Aorta (tissue), 5 donors: ENCODE measurements around the gene MYO19. TPM values are rescaled to one million over a fixed set of nuclear protein-coding genes. Genes with fewer than 3 reads are reported as not detected.

Experiments used
- ATAC-seq: fragments of 200-7000 bp; cut with Tn5 transposase; one replicate; pipeline ENCODE4 v1.9.1; 2022; ENCODE audit warnings: moderate library complexity; ENCODE audit not compliant: low FRiP score
- DNase-seq, 2 donors: peaks; one replicate each; pipeline ENCODE4 v3.0.0-alpha.2; 2020
- H3K27ac ChIP-seq, 2 donors: one replicate each; pipeline ENCODE4 v1.5.1; 2013; ENCODE audit warnings: low read length in 2 of 2, mild to moderate bottlenecking in 2 of 2, moderate library complexity in 2 of 2, control low read depth in 1 of 2, inconsistent platforms in 1 of 2, low read depth in 1 of 2
- H3K27me3 ChIP-seq, 2 donors: one replicate each; pipeline ENCODE4 v1.6.1; 2013; ENCODE audit warnings: control low read depth in 1 of 2, low read length in 1 of 2, mild to moderate bottlenecking in 1 of 2, moderate library complexity in 1 of 2; ENCODE audit not compliant: insufficient read depth in 2 of 2, control insufficient read depth in 1 of 2
- H3K36me3 ChIP-seq, 2 donors: one replicate each; pipeline ENCODE4 v1.6.1; 2013; ENCODE audit warnings: control low read depth in 1 of 2, low read length in 1 of 2, mild to moderate bottlenecking in 1 of 2; ENCODE audit not compliant: insufficient read depth in 2 of 2, control insufficient read depth in 1 of 2
- H3K4me1 ChIP-seq, 2 donors: one replicate each; pipeline ENCODE4 v1.6.1; 2013; ENCODE audit warnings: low read length in 2 of 2, control low read depth in 1 of 2, mild to moderate bottlenecking in 1 of 2, moderate library complexity in 1 of 2; ENCODE audit not compliant: insufficient read depth in 2 of 2, control insufficient read depth in 1 of 2
- H3K4me3 ChIP-seq, 2 donors: one replicate each; pipeline ENCODE4 v1.5.1; 2013; ENCODE audit warnings: low read length in 2 of 2, control low read depth in 1 of 2, mild to moderate bottlenecking in 1 of 2
- H3K9me3 ChIP-seq: one replicate; pipeline ENCODE4 v1.6.1; 2013; ENCODE audit warnings: mild to moderate bottlenecking, low read length; ENCODE audit not compliant: control insufficient read depth
- WGBS, 2 donors: extraction: QIAGEN DNeasy Blood & Tissue Kit; methylation state at CpG; one replicate each; pipeline ENCODE4 v1.1.7; 2013; 5-methylcytosine and 5-hydroxymethylcytosine counted together
- intact Hi-C, 2 donors: fragments of 100-400 bp; cut with DNase I; formaldehyde crosslinking; loops; one replicate each; pipeline versions ENCODE4 v1.14.2 to v1.15.0; 2022
- polyA plus RNA-seq, 2 donors: library from polyadenylated mRNA; stranded (reverse); fragments of 200-250 nt; gene quantifications; one replicate each; pipeline ENCODE4 v1.2.3, GENCODE V29; 2013
- total RNA-seq, 2 donors: library from RNA; stranded (reverse); fragmentation: NEBNext Ultra II Directional; extraction: Animal tissue kit (Norgen Biotek cat#: 25700); gene quantifications; one replicate each; pipeline ENCODE4 v1.2.1, GENCODE V29; 2021
- donor health status: healthy with polysubstance abuse.
- donor health status: Bipolar disorder and iron deficiency.
- donor health status: DM: no; HTN: no; CAD: no.
- donor health status: DM: no; HTN: no; CAD: no.
- donor health status: DM: yes; HTN: yes; CAD: no.

Gene MYO19
- total and polyA plus RNA-seq, 4 donors: 13.1 to 57.3 (median 32.2) TPM

DNA sequence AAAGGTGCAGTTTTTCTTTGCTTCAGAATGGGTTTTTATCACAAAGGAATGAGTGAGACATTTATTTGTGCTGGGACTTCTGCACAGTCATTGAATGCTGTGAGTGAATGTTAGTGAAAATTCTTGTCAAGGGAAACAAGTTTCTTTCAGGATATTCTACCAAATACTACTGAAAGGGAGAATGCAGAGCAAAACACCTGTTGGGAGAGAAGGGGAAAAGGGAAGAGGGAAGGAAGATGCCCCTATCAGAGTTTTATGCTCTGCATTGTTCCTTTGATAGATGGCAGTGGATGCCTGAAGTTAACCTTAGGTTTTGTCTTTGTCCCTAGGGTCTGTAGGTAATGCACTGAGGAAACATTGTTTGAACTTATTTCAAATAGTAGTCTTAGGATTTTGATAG, 13.1 kb upstream of the MYO19 start:
- intact Hi-C loops: loop anchor here (5.0 to 10.0 kb wide), 3 partner anchors 45 to 407 kb away; partner anchors contain the start of genes AATF (in 1 of the 2) and DHRS11 (in 1 of the 2)
- Histone ChIP-seq H3K4me1 (no peaks in the 10 kb centered on the region), H3K4me3 (no peak overlapping the region), H3K27me3 (no peaks in the 10 kb centered on the region), H3K9me3 (no peaks in the 10 kb centered on the region), H3K36me3 (no peaks in the 10 kb centered on the region), H3K27ac (no peak overlapping the region)
- ATAC-seq (no peak), DNase-seq (no peak)

DNA sequence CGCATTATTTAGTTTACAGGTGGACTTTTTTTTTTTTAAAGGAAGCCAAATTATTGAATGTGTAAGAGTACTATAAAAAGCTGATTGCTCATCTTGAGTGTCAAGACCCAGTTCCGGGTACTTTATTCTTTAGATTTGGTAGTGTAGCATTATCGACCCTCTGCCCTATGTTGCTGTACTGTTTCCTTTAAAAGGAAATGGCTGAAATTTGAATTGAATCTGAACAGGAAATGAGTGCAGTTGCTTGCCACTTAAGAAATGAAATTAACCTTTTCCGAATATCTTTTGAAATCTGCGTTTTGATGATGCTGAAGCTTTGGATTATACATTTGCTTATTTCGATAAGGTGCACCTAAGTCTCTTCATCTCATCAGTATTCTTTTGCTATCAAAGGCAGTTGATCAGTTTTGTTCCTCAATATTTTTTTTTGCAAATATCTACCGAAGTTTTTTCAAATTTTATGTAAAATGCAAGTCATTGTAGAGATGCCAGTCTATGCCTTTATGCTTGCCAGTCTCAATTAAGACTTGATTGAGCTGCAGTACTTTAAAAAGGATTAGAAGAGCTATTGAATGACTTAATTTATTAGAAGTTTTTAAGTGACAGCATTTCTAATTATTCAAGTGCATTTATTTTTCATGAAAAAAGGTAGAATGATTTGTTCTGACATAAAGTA, 11.9 kb upstream of the MYO19 start:
- Histone ChIP-seq H3K4me1 (no peaks in the 10 kb centered on the region), H3K9me3 (no peaks in the 10 kb centered on the region), H3K4me3 (peak overlapping the region; percentile 9 to 53), H3K27me3 (no peaks in the 10 kb centered on the region), H3K36me3 (no peaks in the 10 kb centered on the region), H3K27ac (peak overlapping the region in 1 of 2 donors; percentile 20)
- intact Hi-C loops: loop anchor here (5.0 to 10.0 kb wide), 3 partner anchors 46 to 408 kb away; partner anchors contain the start of genes AATF (in 1 of the 2) and DHRS11 (in 1 of the 2)
- WGBS, 2 donors: 21% methylated on average over 7 of the region's 7 CpGs
- no peak for ATAC-seq
- no peak for DNase-seq

DNA sequence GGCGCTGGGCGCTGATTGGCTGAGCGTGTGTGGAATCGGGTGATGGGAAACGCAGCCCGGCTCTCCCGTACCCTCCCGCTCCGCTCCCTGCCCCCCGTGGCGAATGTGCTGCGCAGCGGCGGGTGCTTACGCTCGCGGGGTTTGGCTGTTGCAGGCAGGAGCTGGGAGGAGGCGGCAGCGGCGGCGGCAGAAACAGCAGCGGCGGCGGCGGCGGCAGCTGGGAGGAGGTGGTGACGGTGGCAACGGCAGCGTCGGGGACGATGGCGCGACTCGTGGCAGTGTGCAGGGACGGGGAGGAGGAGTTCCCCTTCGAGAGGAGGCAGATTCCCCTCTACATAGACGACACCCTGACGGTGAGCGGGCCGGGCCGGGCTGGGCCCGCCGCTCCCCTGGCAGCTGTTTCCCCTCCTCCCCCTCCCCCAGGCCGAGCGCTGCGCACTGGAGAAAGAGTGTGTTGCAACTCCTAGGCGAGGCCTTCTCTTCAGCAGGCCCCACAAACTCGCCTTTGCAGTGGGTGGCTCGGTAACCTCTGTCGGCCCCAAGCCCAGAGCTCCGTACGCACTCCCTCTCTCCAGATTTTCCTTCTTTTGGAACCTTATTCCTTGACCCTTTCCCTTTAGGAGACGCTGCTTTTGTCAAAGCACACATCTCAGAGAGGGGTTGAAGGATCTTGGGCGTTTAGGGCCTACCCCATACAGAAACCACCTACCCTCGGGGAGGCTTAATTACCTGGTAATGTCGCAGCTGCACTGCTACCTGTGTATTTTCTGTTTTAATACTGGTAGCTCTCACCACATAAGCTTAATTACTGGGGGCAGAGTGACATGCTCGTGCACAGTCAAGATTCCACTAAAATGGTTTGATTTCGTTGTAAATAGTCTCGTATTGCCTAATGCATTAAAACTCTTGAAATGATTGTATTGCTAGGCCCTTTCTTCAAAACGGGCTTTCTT, 11.1 kb upstream of the MYO19 start:
- Histone ChIP-seq H3K9me3 (no peaks in the 10 kb centered on the region), H3K27me3 (no peaks in the 10 kb centered on the region), H3K27ac (peak overlapping the region; percentile 20 to 30), H3K4me3 (peak overlapping the region; percentile 9 to 53), H3K36me3 (no peaks in the 10 kb centered on the region), H3K4me1 (no peaks in the 10 kb centered on the region)
- intact Hi-C loops: loop anchor here (5.0 to 10.0 kb wide), 3 partner anchors 47 to 409 kb away; partner anchors contain the start of genes AATF (in 1 of the 2) and DHRS11 (in 1 of the 2)
- peak; percentile 96 for ATAC-seq
- WGBS, 2 donors: 1% methylated on average over 41 to 60 of the region's 60 CpGs
- DNase-seq: peak; percentile 98 to 99

DNA sequence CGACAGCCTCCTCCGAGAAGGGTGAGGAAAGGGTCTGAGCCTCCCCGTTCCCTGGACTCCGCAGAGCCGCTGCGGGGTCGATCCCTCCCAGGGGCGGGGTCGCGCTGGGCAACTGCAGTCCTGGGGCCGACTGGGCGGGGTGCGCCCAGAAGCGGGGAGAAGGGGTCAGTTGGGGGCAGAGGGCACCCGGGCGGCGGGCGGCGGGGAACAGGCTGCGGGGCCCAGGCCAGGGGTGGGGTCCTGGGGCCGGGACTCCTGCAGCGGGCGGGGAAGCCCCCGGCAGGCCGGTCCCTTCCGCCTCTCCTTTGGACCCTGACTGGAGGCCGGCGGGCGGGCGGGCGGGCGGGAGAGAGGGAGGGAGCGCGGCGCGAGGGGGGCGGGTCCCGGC, 10.4 kb upstream of the MYO19 start:
- DNase-seq (no peak), ATAC-seq (peak; percentile 77)
- Histone ChIP-seq H3K27me3 (no peaks in the 10 kb centered on the region), H3K4me1 (no peaks in the 10 kb centered on the region), H3K27ac (peak overlapping the region; percentile 97 to 98), H3K9me3 (no peaks in the 10 kb centered on the region), H3K36me3 (no peaks in the 10 kb centered on the region), H3K4me3 (peak overlapping the region; percentile 84 to 98)
- WGBS, 2 donors: 1% methylated on average over 19 to 38 of the region's 38 CpGs
- intact Hi-C loops: loop anchor here (5.0 to 10.0 kb wide), 3 partner anchors 47 to 410 kb away; partner anchors contain the start of genes AATF (in 1 of the 2) and DHRS11 (in 1 of the 2)

DNA sequence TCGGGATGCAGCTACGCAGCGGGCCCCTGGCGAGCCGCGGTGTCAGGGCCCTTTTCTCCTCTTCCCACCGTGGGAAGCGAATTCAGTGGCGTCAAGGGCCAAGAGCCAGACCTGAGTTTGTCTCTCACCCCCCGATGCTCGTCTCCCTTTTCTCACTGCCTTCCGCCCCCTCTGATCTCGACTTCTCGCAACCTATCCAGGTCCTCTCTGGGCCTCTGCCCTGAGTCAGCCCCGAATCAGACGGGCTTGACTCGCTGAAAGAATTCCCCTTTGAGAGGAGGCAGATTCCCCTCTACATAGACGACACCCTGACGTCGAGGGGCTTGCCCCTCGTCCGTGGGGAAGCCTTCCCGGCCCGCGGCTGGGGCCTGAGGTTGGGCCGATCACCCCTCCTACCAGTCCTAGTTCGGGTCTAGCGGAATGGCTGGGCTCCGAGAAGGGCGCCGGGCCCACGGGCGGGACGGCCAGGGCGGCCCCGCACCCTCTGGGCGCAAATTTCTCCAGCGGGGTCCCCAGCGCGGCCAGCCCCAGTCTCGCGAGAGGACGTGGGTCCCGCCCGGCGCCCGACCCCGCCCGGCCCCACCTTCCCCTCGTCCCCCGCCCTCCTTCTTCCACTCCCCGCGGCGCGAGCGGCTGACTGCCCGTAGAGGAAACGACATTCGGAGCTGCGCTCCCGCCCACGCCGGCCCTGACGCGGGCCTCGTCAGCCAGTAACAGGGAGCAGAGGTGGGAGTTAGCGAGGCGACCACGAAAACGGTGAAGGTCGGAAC, 9.8 kb upstream of the MYO19 start, which contains the start of gene GGNBP2:
Gene GGNBP2 (plus strand): TSS at position 613 of the 770 bp plus-strand sequence. CDS start 806 bp downstream, outside the sequence.
- intact Hi-C loops: loop anchor here (5.0 to 10.0 kb wide), 4 partner anchors 48 to 410 kb away; partner anchors contain the start of genes AATF (in 1 of the 2), DHRS11 (in 1 of the 2) and MRM1 (in 1 of the 2)
- H3K9me3 ChIP-seq: no peaks in the 10 kb centered on the region
- DNase-seq (peak; percentile 97 to 98), ATAC-seq (peak; percentile 97)
- no peaks in the 10 kb centered on the region for H3K4me1 ChIP-seq
- H3K4me3 ChIP-seq: peak within 1 kb of the TSS; percentile 84 to 98
- 0% methylated on average over 66 to 71 of the region's 71 CpGs for WGBS, 2 donors
- peak within 1 kb of the TSS; percentile 97 to 98 for H3K27ac ChIP-seq
- no peaks in the 10 kb centered on the region for H3K27me3 ChIP-seq
- H3K36me3 ChIP-seq: no peaks in the 10 kb centered on the region

DNA sequence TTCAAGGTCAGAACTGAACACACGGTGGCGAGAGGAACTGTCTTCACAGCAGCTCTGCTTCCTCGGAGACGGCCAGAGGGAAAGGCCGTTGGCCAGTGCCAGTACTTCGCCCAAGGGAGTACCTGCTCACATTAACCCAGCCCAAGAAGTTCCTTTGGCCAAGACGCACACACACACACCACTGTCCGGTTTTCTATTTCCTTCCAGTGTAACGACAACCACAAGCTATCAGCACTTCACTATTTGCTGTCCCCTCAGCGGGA, 9.3 kb upstream of the MYO19 start:
- Histone ChIP-seq H3K36me3 (no peaks in the 10 kb centered on the region), H3K9me3 (no peaks in the 10 kb centered on the region), H3K27ac (peak overlapping the region in 1 of 2 donors; percentile 94), H3K27me3 (no peaks in the 10 kb centered on the region), H3K4me3 (peak overlapping the region; percentile 84 to 98), H3K4me1 (no peaks in the 10 kb centered on the region)
- ATAC-seq (no peak), DNase-seq (peak in 1 of 2 donors; percentile 58)
- intact Hi-C loops: loop anchor here in 1 of 2 donors (5.0 to 10.0 kb wide), 2 partner anchors 58 to 411 kb away; partner anchors contain the start of gene MRM1
- WGBS, 2 donors: 0% methylated on average over 10 of the region's 10 CpGs

DNA sequence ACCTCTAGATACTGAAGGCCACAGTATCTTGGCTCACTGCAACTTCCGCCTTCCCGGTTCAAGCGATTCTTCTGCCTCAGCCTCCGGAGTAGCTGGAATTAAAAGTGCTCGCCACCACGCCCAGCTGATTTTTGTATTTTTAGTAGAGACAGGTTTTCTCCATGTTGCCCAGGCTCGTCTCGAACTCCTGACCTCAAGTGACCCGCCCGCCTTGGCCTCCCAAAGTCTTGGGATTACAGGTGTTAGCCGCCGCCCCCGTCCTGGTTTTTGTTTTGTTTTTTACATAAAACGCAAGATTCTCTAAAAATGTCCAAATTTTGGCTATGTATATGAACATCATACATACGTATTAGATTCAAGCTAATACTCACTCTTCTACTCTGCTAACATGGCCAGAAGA, 8.1 kb upstream of the MYO19 start:
- H3K27me3 ChIP-seq: no peaks in the 10 kb centered on the region
- H3K4me1 ChIP-seq: no peaks in the 10 kb centered on the region
- DNase-seq (no peak), ATAC-seq (no peak)
- H3K36me3 ChIP-seq: no peaks in the 10 kb centered on the region
- H3K4me3 ChIP-seq: no peak overlapping the region
- intact Hi-C loops: loop anchor here in 1 of 2 donors (5.0 to 10.0 kb wide), 2 partner anchors 60 to 412 kb away; partner anchors contain the start of gene MRM1
- no peaks in the 10 kb centered on the region for H3K9me3 ChIP-seq
- no peak overlapping the region for H3K27ac ChIP-seq
- 95 to 96% methylated on average over 15 of the region's 15 CpGs for WGBS, 2 donors

DNA sequence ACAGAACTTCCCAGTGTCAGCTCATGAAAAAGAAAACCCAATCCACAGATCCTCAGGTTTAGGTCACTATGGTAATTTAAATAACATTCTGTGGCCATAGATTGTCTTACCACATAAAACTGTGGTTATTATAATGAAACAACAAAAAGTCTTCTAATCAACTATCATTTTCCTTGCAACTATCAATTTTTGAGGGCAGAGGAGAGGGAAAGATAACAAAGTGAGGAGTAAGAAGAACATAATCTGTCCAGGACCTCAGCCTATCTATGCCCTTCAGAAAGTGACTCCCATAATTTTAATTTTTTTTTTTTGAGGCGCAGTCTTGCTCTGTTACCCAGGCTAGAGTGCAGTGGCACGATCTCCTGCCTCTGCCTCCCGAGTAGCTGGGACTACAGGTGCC, 6.0 kb upstream of the MYO19 start:
- no peak for ATAC-seq
- Histone ChIP-seq H3K4me3 (no peak overlapping the region), H3K9me3 (no peaks in the 10 kb centered on the region), H3K27me3 (no peaks in the 10 kb centered on the region), H3K4me1 (no peaks in the 10 kb centered on the region), H3K27ac (no peak overlapping the region), H3K36me3 (no peaks in the 10 kb centered on the region)
- 94 to 99% methylated on average over 3 of the region's 3 CpGs for WGBS, 2 donors
- DNase-seq: no peak
- intact Hi-C loops: loop anchor here in 1 of 2 donors (5.0 to 10.0 kb wide), 2 partner anchors 62 to 414 kb away; partner anchors contain the start of gene MRM1
